DMS153 treated with DMSO at 0.1 percent for 48 hours (cell line): Measurements from ENCODE around the gene DGKA.

Experiments used
- DNase-seq: peaks from one replicate; lab custom pipeline; 2025; ENCODE audit not compliant: unreplicated experiment; lab: John Stamatoyannopoulos, UW

The DGKA gene

DNA sequence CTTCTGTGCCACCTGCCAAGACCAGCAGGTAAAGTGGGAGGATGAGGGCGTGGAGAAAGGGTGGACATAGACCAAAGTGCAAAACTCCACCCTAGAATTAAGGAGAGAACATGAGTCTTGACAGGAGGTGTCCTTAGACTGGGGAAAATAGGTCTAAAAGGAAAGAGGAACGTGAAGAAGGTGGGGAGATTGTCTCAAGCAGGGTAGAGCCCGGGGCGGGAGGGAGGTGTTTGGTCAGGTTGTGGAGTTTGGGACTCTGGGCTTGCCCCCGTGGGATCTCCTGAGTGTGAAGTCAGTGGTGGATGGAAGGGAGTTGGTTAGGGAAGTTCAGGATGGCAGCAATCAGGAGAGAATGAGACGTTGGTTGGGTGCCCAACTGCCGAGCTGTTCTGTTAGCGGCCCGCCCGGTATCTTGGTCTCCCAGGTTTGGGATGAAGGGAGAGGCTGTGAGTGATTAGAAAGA, 386 bp downstream of the DGKA start:
- no peak for DNase-seq

DNA sequence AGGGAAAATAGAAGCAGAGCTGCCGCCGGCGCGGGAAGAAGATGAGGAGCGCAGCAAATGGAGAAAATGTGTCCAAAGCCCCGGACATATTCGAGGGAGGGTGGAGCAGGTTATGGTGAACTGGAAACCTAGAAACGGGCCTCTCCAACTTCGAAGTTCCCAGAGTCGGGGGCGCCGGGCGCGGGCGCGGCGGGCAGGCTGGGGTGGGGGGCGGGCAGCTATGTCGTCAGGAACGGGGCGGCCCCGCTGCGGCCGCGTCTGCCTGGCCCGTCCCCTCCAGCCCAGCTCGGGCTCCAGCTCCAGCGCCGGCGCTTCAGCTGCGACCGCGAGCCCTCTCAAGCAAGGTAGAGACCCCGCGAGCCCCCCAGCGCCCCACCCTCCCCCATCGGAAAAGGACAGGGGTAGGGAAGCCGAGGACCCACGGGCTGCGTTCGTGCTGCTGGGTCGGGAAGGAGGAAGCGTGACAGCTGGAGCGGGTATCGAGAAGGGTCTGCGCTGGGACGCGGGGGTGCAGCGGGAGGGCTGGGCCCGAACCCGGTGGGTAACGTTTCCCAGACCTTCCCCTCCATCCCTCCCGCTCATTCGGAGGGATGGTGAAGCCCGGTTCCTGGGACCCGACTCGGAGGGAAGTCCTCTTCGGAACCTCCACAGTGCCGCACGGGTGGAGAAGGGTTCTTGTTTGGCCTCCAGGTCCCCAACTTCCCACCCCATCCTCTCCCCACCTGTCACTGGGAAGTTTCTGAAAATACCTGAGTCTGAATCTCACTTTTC, 1.0 kb downstream of the DGKA start:
- no peak for DNase-seq

DNA sequence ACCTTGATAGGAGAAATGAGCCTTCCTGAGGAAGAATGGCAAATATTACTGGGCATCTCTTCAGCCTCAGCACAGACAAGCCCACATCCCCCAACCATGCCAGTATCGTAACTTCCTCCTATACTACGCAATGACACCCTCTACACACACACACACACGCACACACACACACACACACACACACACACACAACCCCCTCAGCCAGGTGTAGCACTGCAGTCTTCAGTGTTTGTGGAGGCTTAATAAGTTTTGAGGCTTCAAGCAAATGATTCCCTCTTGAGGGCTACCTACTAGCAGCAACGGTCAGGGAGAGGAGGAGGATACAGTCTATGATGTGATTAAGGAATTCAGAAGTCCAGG, 1.6 kb downstream of the DGKA start:
- DNase-seq: no peak

DNA sequence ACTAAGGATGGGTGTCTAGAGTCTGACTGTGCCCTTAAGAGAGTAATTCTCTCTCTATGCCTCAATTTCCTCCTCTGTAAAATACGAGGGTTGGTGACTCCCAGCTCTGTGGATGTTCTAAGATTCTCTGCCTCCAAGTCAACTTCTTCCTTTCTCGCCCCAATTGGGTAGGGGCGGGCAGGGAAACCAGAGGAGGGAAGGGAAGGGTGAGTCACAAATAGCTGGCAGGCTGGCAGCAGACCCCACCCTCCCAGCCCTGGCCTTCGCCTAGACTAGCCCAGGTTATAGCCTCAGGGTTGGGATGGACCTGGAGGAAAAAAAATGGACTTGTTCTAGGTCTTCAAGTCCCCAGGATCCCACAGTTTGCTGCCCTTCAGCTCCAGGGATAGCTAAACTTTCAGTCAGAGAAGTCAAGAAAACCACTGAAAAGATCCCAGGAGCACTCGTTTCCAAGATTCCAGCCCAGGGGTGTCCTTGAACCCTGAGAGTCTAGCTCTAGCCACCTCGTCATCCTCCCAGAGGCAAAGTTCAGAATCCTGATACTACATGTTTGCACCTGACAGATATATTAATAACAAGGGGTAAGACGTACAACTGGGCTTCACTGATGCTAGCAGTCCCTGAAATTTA, 2.3 kb downstream of the DGKA start:
- DNase-seq: no peak

DNA sequence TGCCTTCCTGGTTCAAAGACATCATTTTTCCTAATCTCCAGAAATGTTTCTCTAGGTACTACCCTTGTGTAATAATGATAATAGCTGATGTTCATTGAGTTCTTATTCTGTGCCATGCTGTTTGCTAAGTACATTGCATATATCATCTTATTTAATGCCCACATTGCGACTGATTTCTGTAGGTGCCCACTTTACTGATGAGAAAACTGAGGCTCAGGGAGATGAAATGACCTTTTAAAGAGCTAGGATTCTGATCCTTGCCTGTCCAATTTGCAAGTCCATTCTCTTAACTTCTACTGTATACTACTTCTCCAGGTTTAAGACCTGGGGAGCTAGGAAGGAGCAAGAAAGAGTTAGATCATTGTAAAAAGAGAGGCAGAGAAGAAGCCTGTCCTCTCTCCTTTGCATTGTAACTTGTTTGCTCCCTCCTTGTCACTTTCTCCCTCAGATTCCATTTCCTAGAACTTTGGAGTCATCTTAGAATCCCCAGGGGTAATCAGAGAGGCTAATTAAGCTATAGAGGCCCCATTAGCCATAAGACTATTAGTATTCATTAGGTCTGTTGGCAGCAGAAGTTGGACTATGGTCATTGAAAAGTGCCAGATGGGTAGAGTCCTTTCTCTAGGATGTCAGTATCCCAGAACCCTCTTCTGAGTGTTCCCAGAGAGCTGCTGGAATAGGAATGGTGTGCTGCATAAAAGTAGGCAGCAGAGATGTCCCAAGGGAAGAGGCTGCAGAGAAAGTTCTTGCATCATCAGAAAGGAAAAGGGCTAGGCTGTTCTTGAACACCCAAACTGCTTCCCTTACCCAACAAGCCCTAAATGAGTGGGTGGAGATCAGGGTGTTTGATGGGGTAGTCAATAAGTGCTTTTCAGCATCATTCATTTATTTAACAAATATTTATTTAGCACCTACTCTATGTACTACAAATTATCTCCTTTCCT, 3.1 kb downstream of the DGKA start:
- no peak for DNase-seq

DNA sequence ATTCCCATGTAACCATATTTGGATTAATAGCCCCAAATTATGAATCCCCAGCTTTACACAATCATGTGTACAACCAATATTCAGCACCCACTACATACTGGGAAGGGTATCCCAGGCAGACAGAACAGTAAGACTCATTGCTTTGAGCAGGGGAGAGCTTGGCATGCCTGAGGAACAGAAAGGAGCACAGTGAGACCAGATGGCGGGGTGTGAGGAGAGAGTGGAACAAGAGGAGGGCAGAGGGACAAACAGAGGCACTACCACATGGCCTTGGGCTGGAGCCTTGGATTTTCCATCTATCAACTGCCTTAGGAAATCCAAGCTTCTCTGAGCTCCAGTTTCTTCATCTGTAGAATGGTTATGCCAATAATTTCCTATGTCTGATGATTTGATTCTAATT, 3.8 kb downstream of the DGKA start:
- no peak for DNase-seq

DNA sequence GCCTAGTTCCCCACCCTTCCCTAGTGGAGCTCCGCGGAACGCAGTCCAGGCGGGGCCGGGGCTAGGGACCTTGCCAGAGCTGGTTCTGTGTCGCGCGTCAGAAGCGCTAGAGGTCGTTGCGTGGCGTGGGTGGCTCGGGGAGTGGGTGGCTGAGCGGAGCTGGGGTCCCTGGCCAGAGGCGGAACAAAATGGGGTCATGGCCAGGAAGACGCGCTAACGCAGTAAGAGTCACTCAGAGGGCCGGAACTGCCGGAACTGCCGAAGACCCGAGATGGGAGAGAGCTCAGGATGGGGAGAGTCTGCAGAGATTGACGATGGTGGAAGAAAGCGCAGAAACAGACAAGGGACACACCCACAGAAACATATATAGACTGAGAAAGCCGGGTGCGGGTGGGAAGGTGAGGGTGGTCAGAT, 4.8 kb downstream of the DGKA start:
- no peak for DNase-seq

DNA sequence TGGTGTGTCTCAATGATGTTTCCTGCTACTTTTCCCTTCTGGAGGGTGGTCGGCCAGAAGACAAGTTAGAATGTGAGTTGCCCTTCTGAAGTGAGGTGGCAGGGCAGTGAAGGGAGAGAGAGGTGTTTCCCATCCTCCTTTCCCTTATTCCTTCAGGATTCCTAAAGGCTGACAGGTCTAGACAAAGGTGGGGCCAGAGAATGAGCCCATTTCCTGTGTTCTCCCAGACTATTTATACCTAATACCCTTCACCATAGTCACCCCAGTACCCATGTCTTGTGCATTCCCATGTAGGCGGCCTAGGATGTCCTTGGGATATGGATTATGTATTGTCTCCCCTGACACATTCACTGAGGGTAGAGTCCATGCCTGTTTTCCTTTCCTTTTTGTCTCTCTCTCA, 7.0 kb downstream of the DGKA start:
- DNase-seq: no peak

DNA sequence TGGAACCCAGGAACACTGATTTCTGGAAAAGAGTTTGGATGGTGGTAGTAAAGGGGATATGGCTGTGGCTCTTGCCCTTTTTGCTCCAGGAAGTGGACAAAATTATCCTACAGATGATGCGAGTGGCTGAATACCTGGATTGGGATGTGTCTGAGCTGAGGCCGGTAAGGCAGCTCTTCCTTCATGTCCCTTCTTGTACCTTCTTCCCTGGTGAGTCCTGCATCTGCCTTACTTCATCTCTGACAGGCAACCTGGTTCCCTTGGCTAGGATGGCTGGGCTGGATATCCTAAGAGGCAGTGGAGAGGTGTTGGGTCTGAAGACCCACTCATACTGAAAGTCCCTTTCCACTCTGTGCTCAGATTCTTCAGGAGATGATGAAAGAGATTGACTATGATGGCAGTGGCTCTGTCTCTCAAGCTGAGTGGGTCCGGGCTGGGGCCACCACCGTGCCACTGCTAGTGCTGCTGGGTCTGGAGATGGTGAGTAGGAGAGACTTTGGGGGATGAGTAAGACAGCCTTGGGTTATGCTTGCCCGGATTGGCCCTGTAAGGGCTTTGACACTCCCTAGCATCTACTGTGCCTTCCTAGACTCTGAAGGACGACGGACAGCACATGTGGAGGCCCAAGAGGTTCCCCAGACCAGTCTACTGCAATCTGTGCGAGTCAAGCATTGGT, 8.0 kb downstream of the DGKA start:
- DNase-seq: no peak

DNA sequence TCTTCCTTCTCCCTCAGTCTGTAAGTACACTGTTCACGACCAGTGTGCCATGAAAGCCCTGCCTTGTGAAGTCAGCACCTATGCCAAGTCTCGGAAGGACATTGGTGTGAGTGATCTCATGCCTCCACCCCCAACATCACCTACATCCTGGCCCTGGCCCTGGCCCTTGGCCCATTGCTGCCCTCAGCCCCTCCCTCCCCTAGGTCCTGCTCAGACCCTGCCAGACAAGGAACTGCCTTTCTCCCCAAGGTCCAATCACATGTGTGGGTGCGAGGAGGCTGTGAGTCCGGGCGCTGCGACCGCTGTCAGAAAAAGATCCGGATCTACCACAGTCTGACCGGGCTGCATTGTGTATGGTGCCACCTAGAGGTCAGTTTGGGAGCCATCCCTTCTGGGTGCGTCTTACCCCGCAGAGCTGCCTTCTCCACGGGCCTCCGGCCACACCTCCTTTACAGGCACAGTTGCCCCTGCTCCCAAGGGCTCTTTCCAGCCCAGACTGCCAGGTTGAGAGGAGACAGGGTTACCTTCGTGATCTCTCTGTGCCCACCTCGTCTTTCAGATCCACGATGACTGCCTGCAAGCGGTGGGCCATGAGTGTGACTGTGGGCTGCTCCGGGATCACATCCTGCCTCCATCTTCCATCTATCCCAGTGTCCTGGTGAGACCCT, 9.2 kb downstream of the DGKA start:
- peak; percentile 63 for DNase-seq

DNA sequence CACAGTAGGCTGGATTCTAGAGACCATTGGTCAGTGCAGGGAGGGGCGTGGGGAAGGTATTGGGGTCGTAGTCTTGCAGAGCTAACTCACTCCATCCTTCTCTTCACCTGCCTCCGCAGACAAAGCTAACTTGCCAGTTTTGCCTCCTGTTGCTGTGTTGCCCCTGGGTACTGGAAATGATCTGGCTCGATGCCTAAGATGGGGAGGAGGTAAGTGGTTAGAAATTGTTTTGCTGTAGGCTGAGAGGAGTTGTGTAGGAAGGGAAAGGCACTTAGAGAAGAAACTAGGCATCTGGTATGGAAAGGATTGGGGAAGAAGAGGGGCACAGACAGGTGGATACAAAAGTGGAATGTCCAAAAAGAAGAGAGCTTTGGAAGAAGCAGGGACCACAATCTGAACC, 11.1 kb downstream of the DGKA start:
- no peak for DNase-seq

DNA sequence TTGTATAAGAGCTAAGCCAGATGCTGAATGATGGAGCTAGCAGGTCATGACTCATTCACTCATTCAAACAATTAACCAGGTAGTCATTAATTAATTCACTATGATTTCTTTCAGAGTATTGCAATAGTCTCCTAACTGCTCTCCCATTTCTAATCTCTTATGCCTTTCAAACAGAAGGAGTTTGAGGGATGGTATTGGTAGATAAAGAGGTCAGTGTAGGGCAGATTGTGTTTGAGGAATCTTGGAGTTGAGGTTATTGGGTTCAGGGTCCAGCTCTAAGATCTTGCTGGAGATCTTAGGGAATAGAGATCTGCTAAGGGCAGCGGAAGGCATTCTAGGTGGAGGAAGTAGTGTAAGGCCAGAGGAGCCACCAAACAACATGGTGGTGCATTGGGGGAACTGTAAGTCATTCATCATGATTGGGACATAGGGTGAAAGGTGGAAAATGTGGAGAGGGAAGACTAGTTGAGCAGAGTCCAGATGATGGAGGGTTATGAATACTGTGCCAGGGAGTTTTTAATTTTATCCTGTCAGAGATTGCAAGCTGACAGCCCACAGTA, 11.7 kb downstream of the DGKA start:
- no peak for DNase-seq

DNA sequence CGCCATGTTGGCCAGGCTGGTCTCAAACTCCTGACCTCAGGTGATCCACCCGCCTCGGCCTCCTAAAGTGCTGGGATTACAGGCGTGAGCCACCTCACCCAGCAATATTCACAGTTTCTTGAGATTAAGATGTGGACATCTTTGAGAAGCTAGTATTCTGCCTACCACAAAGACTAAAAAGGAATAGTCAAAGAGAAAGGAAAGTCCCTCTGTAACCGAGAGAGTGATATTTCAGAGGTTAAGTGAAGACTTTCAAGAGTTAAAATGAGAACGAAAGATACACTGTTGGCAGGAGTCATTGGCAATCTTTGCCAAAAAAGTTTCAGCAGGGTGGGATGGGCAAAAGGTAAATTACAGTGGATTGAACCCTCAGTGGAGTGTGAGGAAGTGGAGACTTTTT, 15.6 kb downstream of the DGKA start:
- DNase-seq: no peak

DNA sequence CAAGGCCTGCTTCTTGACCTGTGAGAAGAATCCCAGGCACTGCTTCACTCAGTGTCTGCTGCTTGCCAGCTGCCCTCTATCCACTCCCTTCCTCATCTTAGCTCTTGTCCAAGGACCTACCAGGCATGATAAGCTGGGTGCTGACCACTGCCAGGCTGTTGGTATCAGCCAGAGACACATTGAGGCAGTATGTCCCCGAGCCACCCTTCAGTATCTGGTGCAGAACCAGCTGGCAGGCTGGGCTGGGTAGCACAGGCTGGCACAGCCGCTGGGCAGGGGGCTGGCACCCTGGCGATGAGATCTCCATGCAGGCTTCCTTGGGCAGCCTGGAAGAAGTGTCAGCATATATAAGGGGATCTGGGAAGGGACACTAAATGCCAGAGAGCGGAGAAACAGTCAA, 24.4 kb downstream of the DGKA start:
- no peak for DNase-seq

DNA sequence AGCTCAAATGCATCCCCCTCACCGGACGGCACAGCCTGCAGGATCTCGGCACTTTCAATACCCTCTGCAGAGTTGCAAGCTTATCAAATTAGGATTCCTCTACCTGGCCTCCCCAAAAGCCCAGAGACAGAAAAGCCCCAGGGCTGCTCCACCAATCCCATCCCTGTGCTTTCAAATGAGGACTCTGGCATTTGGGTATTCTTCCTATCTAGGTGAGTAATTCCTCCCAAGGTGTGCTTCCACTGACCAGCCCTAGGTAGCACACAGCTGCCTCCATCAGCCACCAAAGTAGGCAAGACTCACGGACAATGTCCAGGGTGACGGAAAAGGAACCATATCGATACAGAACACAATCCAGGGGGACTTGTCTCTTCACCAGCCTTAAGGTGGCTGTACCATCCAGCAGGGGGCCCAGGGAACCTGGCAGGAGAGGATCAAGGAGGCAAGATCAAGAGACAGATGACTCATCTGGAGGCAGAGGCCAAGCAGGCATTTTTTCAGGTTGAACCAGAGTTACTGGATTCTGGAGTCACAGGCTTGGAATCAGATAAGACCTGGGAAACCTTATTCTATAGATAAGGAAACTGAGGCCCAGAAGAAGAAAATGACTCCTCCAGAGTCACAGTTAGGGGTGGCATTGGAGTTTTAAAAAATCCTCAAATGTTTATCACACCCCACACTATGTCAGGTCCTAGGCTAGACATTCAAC, 25.0 kb downstream of the DGKA start:
- no peak for DNase-seq

DNA sequence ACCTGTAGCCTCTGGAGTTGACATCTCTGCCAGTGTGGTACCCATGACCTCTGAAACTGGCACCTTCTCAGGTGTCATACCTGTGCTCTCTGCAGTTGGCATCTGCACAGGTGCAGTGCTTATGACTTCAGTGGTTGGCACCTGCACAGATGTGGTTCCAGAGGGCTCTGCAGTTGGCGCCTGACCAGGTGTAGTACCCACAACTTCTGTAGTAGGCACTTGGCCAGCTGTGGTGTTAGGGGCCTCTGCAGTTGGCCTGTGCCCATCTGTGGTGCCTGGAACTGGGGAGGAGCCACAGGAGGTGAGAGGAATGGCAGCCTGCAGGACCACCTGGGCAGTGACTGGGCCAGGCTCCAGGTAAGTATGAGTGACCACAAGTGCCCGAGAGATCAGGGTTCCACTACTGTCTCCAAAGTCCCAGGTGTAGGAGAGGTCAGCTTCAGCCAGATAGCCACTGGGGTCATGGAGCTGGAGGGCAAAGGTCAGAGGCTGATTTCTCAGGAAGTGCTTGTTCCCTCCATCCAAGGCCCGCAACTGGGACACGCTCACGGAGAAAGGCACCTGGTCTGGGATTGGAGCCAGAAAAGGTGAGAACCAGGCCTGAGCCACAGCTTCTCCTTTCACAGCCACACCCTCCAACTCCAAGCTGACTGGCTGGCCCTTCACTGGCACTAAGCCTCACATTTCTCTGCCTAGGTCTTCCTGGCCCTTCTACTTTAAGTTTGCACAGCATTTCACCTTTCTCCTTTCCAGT, 26.3 kb downstream of the DGKA start:
- no peak for DNase-seq

DNA sequence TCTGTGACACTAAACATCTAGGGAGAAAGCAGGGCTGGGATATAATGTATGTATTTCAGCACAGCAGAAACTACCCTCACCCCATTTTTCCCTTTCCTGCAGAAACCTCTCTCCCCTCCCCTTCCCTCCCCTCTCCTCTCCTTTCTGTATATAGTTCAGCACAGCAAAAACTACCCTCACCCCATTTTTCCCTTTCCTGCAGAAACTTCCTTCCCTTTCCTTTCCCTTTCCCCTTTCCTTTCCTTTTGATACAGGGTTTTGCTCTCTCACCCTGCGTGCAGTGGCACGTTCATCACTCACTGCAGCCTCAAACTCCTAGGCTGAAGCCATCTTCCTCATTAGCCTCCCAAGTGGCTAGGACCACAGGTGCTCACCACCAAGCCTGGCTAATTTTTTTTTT, 32.8 kb downstream of the DGKA start:
- no peak for DNase-seq

DNA sequence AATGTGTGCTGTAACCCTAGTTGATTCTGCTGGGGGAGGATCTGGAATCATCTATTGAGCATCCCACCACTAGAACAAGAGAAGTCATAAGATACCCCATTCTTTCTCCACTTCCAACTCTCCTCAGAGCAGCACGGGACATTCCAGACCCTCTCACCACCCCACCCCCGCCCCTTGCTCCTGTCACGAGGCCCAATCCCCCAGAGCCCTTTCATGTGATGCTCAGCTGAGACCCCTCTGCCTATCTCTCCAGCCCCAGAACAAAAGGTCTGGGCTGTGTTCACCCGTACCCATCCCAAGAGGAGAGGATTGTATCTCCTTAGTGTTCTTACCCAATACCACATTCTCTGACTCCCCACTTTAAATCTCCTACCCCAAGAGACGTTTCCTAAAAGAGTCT, 34.3 kb downstream of the DGKA start:
- DNase-seq: no peak

DNA sequence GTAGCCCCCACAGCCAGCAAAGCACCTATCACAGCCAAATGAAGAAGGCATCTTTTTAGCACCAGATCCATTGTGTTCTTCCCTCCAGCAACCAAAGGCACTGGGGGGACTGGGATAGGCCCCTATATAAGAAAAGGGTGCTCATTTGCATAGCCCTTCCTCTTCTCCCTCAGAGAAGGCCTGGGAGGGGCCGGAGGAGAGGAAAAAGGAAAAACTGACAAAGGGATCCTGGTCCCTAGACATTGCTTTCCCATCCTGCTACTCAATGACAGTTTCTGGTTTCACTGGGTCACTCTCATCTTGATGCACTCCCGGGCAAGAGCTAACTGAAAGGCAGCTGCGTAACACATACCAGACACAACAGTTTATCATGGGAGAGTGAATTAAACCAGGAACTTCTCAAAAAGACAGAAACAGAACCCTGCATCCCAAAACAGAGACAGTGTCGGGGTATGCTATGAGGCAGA, 35.0 kb downstream of the DGKA start, which contains the start of gene PMEL:
TSS of gene PMEL (minus strand) at position 102 of the 467 bp plus-strand sequence. CDS start at position 71, 31 bp downstream.
- no peak for DNase-seq
